ENCODE measurements around the gene MED12.

MED12 gene

GRCh38 chrX:71102292-71102691 lies 16.1 kb upstream of the MED12 start:
- Histone ChIP-seq H3K27me3 (ENCODE audit: low read length) (no peaks in the 10 kb centered on the region), H3K79me2 (ENCODE audit: insufficient read depth, low read length) (no peaks in the 10 kb centered on the region), H3K4me2 (ENCODE audit: low read depth, low read length, poor library complexity, severe bottlenecking) (no peak overlapping the region), H3F3A (ENCODE audit: insufficient read depth) (no peaks in the 10 kb centered on the region), H3K27ac (ENCODE audit: low read depth, low read length) (no peak overlapping the region), H4K20me1 (ENCODE audit: low read depth, low read length) (no peaks in the 10 kb centered on the region), H3K9ac (ENCODE audit: low read length) (no peak overlapping the region), H3K4me3 (ENCODE audit: insufficient read depth, low read length, poor library complexity, severe bottlenecking) (no peak overlapping the region), H3K9me3 (ENCODE audit: insufficient read depth, low read length) (no peaks in the 10 kb centered on the region), H2AFZ (ENCODE audit: low read depth, low read length, severe bottlenecking) (no peak overlapping the region), H3K36me3 (ENCODE audit: low read length) (no peaks in the 10 kb centered on the region), H3K9me2 (replicated peaks; ENCODE audit: insufficient read depth, low read length) (no peaks in the 10 kb centered on the region)
- TF ChIP-seq EZH2phosphoT487 (conservative IDR thresholded peaks at IDR 0.05; ENCODE audit: low read length): no peak
- no peak for TF ChIP-seq CTCF (IDR thresholded peaks at IDR 0.05; ENCODE audit: insufficient read depth, low read length, poor library complexity, severe bottlenecking)

- H3K27ac ChIP-seq (ENCODE audit: low read depth, low read length): no peak overlapping the region
Measured at GRCh38 chrX:71103110-71103983, 15.0 kb upstream of the MED12 start.

DNA sequence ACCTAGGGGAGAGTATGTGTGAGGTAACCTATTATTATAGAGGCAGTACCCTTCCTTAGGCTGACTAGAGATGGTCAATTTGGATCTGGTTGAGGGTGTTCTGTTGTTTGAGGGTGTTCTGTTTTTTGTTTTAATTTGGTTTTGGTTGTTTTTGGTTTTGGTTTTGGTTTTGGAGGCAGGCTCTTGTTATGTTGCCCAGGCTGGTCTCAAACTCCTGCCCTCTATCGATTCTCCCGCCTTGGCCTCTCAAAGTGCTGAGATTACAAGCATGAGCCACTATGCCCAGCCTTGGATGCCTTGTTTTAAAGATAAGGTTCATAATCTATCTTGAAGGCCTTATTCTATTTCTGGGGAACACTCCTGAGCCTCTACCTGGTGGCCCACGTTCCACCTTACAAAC lies 12.8 kb upstream of the MED12 start:
- Histone ChIP-seq H3K4me2 (ENCODE audit: low read depth, low read length, poor library complexity, severe bottlenecking) (no peak overlapping the region), H3K79me2 (ENCODE audit: insufficient read depth, low read length) (peaks cover 4% of the 10 kb centered on the region; the same call in 1 of the 2 replicates), H3K27ac (ENCODE audit: low read depth, low read length) (no peak overlapping the region), H3K27me3 (ENCODE audit: low read length) (no peaks in the 10 kb centered on the region), H3K9me2 (replicated peaks; ENCODE audit: insufficient read depth, low read length) (no peaks in the 10 kb centered on the region), H3K4me3 (ENCODE audit: insufficient read depth, low read length, poor library complexity, severe bottlenecking) (no peak overlapping the region), H3F3A (ENCODE audit: insufficient read depth) (no peaks in the 10 kb centered on the region), H3K9me3 (ENCODE audit: insufficient read depth, low read length) (no peaks in the 10 kb centered on the region), H4K20me1 (ENCODE audit: low read depth, low read length) (no peaks in the 10 kb centered on the region), H3K36me3 (ENCODE audit: low read length) (no peaks in the 10 kb centered on the region), H3K9ac (ENCODE audit: low read length) (no peak overlapping the region), H2AFZ (ENCODE audit: low read depth, low read length, severe bottlenecking) (no peak overlapping the region)
- TF ChIP-seq CTCF (IDR thresholded peaks at IDR 0.05; ENCODE audit: insufficient read depth, low read length, poor library complexity, severe bottlenecking): no peak
- TF ChIP-seq EZH2phosphoT487 (conservative IDR thresholded peaks at IDR 0.05; ENCODE audit: low read length): no peak

More at GRCh38 chrX:71103110-71103983, 15.0 kb upstream of the MED12 start:
- Histone ChIP-seq H3K4me3 (ENCODE audit: insufficient read depth, low read length, poor library complexity, severe bottlenecking) (no peak overlapping the region), H3K9me3 (ENCODE audit: insufficient read depth, low read length) (no peaks in the 10 kb centered on the region), H3K27me3 (ENCODE audit: low read length) (no peaks in the 10 kb centered on the region), H3K9me2 (replicated peaks; ENCODE audit: insufficient read depth, low read length) (no peaks in the 10 kb centered on the region), H4K20me1 (ENCODE audit: low read depth, low read length) (no peaks in the 10 kb centered on the region), H3F3A (ENCODE audit: insufficient read depth) (no peaks in the 10 kb centered on the region), H3K9ac (ENCODE audit: low read length) (no peak overlapping the region), H3K79me2 (ENCODE audit: insufficient read depth, low read length) (no peaks in the 10 kb centered on the region), H2AFZ (ENCODE audit: low read depth, low read length, severe bottlenecking) (no peak overlapping the region), H3K36me3 (ENCODE audit: low read length) (no peaks in the 10 kb centered on the region), H3K4me2 (ENCODE audit: low read depth, low read length, poor library complexity, severe bottlenecking) (peak overlapping the region; percentile 20)
- no peak for TF ChIP-seq CTCF (IDR thresholded peaks at IDR 0.05; ENCODE audit: insufficient read depth, low read length, poor library complexity, severe bottlenecking)
- TF ChIP-seq EZH2phosphoT487 (conservative IDR thresholded peaks at IDR 0.05; ENCODE audit: low read length): no peak

Measured in SU-DHL-6 (cell line).